ENCODE measurements around the gene VSIG10L.

The VSIG10L gene

DNA sequence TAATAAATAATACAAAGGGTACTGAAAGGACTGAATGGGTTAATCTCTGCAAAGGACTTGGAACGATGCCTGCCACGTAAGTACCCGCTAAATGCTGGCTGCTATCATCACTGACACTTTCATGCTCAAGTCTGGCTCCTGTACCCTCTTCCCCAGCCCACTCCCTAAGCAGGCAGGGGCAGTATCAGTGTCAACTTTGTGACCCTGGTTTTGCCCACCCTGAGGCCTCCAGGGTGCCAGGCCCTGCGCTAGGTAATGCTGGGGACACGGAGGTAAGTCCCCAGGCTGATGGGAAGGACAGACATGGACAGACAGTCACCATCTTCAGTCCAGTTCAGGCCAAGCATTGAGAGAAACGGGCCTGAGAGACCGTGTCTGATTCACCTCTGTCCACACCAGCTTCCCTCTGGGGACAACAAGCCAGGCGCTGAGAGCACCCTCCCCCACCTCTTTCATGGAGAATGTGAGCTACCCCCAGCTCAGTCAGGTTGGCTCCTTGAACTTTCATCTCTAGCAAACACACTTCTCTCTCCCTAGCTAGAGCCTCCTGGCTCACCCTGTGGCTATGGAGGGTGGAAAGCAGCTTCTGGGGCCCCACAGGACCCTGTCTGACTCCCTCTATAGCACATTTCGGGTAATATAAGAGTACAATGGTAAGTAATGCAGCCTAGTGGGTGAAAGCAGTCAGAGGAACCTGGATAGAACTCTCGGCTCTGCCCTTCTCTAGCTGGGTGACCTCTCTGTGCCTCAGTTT lies 23.4 kb upstream of the VSIG10L start:
- no peak for DNase-seq (ENCODE audit: low spot score)

DNA sequence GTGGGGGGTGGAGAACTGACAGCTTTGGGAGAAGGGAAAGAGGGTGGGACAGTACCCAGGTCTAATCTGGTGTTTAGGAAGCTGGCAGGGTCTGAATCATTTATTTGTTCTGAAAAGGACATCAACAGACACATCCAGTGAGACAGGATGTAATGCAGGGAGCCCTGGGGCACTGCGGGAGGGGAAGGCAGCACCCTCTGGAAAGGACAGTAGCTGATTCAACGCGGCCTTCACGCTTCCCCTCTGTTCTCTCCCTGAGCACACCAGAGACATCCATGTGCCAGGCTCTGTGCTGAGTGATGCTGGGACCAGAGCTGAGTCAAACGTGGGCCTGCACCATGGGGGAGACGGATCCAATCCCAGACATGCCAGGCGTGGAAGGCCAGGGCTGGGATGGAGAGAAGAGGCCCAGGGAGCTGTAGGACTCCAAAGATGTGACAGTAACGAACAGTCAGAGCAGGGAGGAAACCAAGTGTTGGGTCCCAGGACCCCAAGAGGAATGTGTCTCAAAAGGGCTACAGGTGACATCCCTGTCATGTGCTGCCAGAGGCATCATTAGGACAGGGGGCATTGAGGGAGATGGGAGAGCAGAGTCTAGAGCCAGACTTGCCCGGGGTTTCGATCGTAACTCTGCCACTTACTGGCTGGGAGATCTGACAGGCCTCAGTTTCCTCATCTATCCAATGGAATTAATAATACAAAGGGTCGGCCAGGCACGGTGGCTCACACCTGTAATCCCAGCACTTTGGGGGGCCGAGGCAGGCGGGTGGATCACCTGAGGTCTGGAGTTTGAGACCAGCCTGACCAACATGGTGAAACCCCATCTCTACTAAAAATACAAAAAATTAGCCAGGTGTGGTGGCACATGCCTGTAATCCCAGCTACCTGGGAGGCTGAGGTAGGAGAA lies 22.5 kb upstream of the VSIG10L start:
- no peak for DNase-seq (ENCODE audit: low spot score)

DNA sequence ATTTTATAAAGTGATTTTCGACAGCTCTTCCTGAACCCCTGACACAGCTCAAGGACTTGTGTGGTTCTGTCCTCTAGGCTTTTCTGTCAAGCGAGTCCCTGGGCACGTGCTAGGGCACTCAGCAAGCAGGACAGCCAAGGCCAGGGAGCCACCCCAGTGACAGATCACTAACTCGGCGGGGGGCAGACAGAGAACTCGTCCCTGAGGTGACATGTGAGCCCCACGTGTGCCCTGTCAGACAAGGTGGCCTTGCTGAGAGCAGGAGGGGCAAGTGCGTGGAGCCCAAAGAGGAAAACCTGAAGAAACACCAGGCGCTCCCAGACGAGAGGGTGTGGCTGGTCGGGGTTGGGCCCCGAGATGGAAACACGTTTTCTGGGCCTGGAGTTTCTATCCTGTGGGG lies 19.3 kb upstream of the VSIG10L start:
- no peak for DNase-seq (ENCODE audit: low spot score)

DNA sequence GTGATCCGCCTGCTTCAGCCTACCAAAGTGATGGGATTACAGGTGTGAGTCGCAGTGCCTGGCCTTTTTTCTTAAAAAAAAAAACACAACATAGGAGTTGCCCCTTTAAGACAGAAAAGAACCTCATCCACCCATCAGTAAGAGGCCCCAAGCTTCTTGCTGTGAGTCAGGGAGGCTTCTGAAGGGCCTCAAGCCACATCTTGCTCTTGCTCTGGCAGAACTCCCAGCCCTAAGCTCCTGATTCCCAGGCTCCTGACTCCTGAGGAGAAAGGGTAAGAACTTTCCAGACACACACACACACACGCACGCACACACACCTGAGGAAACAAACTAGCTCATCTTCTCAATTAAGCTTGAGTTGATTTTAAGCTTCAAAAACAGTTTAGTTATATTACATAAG lies 17.4 kb upstream of the VSIG10L start:
- no peak for DNase-seq (ENCODE audit: low spot score)

DNA sequence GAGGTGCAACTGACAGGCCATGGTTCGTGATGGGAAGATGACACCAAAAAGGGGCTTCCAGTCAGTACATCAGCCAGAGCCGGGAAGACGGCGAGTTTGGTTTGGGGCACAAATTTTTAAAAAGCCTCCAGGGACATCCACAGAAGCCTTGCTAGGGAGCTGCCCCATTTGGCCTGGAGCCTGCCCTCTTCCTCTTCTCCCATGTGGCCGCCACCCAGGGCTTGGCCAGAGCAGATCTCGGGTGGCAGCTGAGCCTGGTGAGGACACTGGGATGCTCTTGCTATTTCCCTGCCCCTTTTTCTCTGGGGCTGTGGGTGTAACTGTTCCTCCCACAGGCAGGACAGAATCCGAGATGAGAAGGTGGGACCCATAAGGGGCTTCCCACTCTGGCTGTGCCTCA lies 16.0 kb upstream of the VSIG10L start:
- DNase-seq (ENCODE audit: low spot score) = no peak

DNA sequence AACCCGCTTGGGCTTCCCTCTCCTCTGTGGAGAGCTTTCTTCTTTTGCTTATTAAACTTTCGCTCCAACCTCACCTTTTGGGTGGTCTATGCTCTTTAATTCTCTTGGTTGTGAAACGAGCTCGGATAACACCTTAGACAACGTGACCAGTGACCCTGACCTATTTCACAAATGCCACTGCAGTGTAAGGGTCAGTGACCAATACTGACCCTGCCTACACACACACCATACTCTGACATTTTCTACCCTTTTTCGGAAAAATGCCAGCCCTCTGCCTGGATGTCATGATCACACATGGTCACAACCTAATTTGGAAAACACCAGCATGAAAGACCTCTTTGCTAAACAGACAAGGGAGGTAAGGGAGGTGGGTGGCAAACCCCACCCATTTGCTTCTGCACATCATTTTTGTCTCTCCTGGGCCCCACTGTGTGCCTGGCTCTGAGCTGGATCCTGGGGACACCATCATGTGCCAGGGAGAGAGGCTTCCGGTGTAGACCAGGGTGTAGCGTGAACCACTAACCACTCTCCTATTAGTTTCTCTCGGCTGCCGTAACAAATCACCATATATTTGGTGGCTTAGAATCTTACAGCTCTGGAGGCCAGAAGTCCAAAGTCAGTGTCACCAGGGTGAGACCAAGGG lies 14.3 kb upstream of the VSIG10L start:
- DNase-seq (ENCODE audit: low spot score) = no peak

DNA sequence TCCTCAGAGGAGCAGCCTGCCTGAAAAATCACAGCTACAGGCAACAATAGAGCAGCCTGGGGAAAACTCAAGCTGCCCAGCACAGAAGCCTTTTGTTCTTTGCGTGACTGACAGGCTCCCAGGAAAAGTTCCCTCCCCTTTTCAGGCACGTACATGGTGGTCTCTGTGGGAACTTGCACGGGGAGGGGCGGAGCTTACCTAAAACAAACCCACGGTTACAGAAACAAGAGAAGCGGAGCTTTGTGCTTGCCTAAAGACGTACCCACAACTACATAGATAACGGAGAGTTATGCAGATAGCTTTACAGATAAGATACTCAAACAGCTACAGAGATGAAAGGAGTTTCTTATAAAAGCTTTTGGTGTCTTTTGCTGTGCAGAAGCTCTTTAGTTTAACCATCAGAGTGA lies 12.8 kb upstream of the VSIG10L start:
- DNase-seq (ENCODE audit: low spot score) = peak; percentile 56

DNA sequence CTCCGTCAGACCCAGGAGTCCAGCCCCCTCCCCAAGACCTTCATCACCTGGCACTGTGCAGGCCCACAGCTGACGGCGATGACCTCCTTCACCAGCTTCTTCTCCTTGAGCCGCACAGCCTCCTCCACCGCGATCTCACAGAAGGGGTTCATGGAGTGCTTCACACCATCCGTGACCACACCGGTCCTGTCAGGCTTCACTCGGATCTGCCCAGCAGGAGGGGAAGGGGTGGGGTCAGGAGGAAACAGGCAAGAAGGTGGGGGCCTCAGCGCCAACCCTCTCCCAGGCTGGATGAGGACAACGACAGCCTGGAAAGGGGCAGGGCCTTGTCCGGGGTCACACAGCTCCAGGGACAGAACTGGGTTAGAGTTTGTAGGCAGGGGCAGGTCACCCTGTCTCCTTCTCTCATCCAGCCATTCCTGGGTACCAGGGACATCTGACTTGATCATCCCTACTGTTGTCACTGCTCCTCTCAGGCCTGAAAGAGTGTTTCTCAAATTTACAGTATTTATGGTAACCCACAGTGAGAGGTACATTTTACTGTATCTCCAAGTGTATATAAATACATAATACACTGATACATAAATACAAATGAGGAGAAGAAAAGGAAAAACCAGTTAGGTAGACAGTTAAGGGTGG lies 12.3 kb upstream of the VSIG10L start:
- no peak for DNase-seq (ENCODE audit: low spot score)

DNA sequence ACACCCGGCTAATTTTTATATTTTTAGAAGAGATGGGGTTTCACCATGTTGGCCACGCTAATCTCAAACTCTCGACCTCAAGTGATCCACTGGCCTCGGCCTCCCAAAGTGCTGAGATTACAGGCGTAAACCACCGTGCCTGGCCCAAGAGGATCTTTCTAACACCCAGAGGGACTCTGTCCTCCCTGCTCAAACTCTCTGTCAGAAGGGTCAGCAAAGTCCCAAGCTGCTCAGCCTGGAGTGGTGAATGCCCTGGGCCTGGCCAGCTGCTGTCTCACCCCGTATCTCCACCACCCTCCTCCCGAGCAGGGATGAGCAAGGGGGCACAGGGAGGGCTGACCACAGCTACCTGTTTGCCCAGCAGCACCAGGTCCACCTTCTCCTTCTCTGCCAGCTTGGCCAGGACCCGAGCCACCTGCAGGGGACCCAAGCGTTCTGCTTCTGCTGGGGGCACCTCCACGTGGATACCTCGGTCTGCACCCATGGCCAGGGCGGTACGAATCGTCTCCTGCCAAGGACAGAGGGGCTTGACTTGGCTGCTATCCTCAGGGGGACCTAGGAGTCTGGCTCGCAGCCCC lies 10.9 kb upstream of the VSIG10L start:
- no peak for DNase-seq (ENCODE audit: low spot score)

DNA sequence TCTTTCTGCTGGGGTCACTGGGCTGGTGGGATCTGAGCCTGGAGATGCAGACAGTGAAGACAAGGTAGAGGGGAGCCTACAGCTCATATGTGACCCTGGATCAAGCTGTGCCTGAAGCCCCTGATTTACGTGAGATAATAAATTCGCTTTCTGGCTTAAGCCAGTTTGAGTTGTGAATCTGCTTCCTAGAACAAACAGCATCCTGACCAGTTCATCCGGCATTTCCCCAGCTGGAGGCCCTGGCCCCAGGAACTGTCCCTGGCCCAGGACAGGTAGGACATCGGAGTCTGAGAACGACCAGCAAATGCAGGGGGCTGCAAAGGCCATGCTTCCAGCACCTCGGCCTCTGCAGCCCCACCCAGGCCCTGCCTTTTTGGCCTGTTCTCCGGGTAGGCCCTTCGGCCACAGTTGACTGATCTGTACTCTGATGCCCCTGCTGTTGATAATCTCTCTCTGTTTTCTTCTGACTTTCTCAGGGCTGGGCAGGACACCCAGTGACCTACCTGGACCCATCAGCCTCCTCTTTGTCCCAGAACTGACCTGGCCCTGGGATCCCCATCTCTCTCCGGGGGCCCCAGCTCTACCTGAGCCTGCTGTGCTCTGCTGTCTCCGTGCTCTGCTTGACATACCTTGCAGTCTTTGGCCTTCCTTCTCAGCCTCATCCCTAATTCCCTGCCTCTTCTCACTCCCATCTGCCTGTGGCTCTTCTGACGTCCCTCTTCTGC lies 9.5 kb upstream of the VSIG10L start:
- DNase-seq (ENCODE audit: low spot score) = no peak

DNA sequence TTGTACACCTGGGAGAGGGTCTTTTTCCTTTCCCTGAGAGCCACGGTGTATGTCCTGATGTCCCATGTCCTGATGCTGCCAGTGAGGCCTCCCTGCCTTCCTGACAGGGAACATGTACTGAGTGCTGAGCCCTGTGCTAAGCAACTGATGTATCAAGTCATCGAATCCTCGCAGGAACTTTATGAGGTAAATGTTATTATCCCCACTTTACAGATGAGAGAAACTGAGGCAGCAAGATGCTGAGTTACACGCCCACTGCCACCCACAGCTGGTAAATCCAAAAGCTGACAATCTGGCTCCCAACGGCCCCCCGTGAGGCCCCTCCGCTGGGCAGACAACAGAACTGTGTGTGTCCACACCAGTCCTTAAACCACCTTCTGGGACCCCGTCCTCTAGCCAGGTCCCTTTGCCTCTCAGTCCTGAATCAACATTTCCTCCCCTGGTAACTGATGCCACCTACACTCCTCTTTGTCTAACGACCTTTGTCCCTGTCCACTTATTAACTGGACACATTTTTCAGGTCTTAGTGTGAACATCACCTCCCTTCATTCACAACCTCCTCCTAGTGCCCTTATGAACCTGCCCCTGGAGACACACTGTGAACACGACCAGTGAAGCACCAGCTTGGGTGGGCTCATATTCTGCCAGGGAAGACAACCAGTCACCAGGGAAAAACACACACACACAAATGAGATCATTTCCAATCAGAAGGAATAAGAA lies 5.4 kb upstream of the VSIG10L start:
- no peak for DNase-seq (ENCODE audit: low spot score)

DNA sequence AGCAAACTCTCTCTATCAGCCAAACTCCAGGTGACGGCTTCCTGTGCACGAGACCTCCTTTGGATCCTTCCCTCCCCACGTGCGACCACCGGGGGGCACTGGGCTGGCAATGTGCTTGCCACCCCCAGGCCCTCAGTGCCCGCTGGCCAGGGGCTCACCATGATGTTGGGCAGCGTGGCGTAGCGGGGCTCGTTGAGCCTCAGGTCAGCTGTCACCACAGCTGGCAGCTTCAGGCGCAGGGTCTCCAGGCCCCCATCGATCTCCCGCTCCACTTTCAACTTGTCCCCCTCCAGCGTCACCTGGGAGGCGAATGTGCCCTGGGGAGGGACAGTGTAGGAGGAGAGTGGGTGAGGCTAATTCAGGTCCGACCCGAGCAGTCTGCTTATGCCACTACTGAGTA lies 4.8 kb upstream of the VSIG10L start:
- DNase-seq (ENCODE audit: low spot score) = no peak

DNA sequence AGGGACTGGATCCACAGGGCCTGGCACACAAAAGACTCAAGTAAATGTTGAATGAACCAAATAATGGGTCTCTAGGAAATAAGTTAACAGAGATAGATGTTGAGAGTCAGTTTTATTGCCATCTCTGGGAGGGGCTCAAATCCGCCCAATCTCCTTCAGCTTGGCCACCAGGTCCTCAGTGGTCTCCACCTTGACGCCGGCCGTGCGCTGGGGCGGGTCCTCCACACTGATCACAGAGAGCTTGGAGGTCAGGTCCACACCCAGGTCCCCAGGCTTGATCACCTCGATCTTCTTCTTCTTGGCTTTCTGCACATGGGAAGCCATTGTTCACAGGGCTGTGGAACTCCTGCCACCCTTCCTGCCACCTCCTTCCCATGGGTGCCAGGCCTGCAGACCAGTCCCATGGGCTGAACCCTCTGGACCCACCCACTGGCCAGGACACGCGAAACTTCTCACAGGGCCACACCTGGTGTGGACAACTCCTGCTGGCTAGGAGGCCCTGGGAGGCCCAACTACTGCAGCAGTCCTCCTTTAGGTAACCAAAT lies 3.2 kb upstream of the VSIG10L start:
- DNase-seq (ENCODE audit: low spot score) = no peak

DNA sequence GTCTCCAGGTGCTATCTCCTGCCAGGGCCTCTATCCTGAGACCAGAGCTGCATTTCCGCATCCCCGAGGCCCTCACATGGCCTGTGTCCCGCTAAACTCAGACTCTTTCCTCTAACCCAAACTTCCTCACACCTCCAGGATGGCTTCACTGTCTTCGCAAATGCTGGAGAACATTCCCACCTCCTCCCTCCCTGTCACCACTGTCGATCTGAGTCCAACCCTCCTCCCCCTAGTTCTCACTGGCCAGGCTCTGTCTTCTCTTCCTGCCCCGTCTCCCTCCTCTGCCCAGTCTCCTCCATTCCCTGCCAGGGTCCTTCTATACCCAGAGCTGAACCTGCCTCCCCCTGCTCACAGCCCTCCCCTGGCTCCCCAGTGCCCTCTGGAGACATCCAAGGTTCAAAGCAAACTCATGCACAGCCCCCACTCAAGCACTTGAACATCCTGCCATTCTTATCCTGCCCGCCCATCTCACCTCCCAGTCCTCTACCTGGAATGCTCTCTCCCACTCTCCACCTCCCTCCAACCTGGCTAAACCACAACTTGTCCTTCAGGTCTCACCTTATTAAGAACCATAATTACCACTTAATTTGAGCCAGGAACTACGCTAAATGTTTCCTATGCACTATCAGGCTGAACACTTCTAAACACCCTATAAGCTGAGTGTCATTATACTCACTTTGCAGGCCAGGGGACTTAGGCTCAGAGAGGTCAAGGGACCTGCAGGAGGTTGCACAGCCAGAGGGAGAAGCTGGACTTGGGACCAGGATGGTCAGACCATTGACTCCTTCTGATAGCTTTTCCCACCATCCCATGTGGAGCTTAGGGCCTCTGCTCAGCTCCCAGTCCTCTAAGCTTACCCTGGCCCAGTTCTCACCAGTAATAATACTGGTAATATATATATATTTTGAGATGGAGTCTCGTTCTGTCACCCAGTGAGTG lies 961 bp upstream of the VSIG10L start:
- DNase-seq (ENCODE audit: low spot score) = no peak

DNA sequence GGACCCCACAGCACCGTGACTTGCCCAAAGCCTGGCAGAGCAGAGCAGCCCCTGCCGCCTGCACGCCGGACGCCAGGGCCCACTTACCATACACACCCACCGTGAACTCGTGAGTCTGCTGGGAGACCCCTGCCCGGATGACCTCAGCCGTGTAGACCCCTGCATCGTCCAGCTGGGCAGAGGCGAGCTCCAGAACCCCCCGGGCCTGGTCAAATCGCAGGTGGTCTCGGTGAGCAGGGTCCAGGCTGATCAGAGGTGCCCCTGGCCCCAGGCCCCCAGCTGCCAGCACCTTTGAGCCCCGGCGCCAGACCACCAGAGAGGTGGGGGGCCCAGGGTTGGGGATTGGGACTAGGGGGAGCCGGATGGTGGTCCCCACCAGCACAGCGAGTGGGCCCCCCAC lies 873 bp downstream of the VSIG10L start:
- DNase-seq (ENCODE audit: low spot score) = no peak

DNA sequence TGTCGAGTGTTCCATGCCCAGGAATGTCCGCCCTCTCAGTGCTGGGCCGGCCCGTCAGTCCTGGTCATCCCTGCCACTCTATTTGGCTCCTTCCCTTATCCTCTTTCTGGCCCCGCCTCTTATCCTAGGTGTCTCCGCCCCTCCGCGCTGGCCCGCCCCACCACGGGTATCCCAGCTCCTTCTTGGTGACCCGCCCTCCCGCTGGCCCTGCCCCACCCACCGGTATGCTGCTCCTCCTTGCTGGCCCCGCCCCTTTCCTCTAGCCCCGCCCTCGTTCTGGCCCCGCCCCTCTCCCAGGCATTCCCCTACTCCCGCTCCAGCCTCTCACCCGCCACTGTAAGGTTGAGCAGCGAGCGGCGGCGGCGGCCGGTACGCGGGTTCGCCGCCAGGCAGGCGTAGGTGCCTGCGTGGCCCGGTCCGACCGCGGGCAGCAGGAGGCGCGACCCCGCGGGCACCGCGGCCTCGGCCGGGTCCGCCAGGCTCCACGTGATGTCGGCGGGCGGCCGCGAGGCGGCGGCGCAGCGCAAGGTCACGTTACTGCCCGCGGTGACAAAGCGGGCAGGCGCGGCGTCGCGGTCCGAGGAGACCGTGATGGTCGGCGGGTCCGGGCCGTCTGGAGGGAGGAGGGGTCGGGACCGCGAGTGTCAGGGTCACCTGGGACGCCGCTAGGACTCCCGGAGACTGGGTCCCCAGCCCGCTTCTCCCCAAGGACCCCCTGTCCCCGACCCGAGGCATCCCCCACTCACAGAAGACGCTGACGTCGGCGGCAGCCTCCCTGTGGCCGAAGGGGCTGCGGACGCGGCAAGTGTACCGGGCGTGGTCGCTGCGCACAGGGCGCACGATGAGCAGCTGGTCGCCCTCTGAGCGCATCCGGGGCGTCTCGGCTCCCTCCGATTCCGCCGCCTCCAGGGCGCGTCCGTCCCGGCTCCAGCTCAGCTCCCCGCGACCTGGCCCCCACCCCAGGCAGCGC lies 2.0 kb downstream of the VSIG10L start:
- peak; percentile 96 for DNase-seq (ENCODE audit: low spot score)

DNA sequence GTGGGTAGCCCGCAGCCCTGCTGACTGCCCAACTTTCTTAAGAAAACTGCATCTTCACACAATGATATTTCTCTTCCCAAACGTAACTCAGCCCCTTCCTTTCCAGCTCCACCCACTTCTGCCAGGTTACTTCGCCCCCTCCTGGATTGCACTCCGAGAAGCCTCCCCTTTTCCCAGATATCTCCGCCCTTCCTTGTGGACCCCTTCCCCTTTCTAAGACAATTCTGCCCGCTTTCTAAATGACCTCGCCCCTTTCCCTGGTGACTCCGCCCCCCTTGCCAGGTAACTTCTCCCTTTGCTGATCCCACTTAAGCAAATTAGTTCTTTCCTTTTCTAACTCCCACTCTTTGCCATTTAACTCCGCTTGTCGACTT lies 2.6 kb downstream of the VSIG10L start:
- no peak for DNase-seq (ENCODE audit: low spot score)
